Endodermal cell (in vitro differentiated cells): Measurements from ENCODE around the gene NAA20. TPM values are rescaled to one million over a fixed set of nuclear protein-coding genes. Genes with fewer than 3 reads are reported as not detected.

Experiments
- DNase-seq: peaks from one replicate; pipeline ENCODE4 v3.0.0-alpha.2; 2017
- H3K27ac ChIP-seq: 2 replicates; pipeline ENCODE4 v1.5.1; 2013; ENCODE audit warnings: mild to moderate bottlenecking, low read depth, low read length, moderate library complexity
- H3K27me3 ChIP-seq: 2 replicates; pipeline ENCODE4 v1.6.1; 2013; ENCODE audit warnings: mild to moderate bottlenecking, low read length, moderate library complexity; ENCODE audit not compliant: insufficient read depth, control insufficient read depth, poor library complexity, severe bottlenecking
- H3K36me3 ChIP-seq: 2 replicates; pipeline ENCODE4 v1.7.0; 2013; ENCODE audit warnings: mild to moderate bottlenecking, low read length, moderate library complexity; ENCODE audit not compliant: control insufficient read depth, insufficient read depth
- H3K4me1 ChIP-seq: one replicate; pipeline ENCODE4 v1.7.0; 2013; ENCODE audit warnings: low read length; ENCODE audit not compliant: control insufficient read depth, insufficient read depth
- H3K4me3 ChIP-seq: 2 replicates; pipeline ENCODE4 v1.5.1; 2013; ENCODE audit warnings: mild to moderate bottlenecking, low read length, moderate library complexity
- H3K9ac ChIP-seq: 2 replicates; pipeline ENCODE4 v1.6.1; 2013; ENCODE audit warnings: mild to moderate bottlenecking, low read length, moderate library complexity; ENCODE audit not compliant: poor library complexity, severe bottlenecking; ENCODE audit errors: extremely low read depth
- H3K9me3 ChIP-seq: 2 replicates; pipeline ENCODE4 v1.6.1; 2013; ENCODE audit warnings: mild to moderate bottlenecking, low read length, moderate library complexity; ENCODE audit not compliant: control insufficient read depth
- H3K27ac Mint-ChIP-seq: 2 replicates; pipeline ENCODE4 v1.8.0; 2020; ENCODE audit warnings: mixed read lengths
- H3K27me3 Mint-ChIP-seq: 2 replicates; pipeline ENCODE4 v1.8.0; 2021; ENCODE audit warnings: mild to moderate bottlenecking, mixed read lengths; ENCODE audit not compliant: insufficient read depth
- H3K36me3 Mint-ChIP-seq: 2 replicates; pipeline ENCODE4 v1.8.0; 2020; ENCODE audit warnings: low read depth, mixed read lengths
- H3K4me1 Mint-ChIP-seq: 2 replicates; pipeline ENCODE4 v1.8.0; 2020; ENCODE audit warnings: mixed read lengths
- H3K4me3 Mint-ChIP-seq: 2 replicates; pipeline ENCODE4 v1.8.0; 2020; ENCODE audit warnings: mild to moderate bottlenecking, moderate library complexity, mixed read lengths
- H3K9me3 Mint-ChIP-seq: 2 replicates; pipeline ENCODE4 v1.8.0; 2020; ENCODE audit warnings: mild to moderate bottlenecking, mixed read lengths
- CTCF ChIP-seq: fragments of 200-600 bp; sonication (generic); conservative IDR thresholded peaks from 2 replicates; pipeline ENCODE4 v1.5.0; 2021; ENCODE audit warnings: antibody characterized with exemption, mild to moderate bottlenecking
- WGBS, 2 experiments: methylation state at CpG; one replicate each; pipeline versions ENCODE4 v1.1.5 to v1.1.7; 2013; ENCODE audit warnings: missing lambda C conversion rate in 2 of 2, mixed read lengths in 1 of 2; ENCODE audit not compliant: insufficient coverage in 1 of 2, insufficient read length in 1 of 2; 5-methylcytosine and 5-hydroxymethylcytosine counted together
- total RNA-seq, 2 donors: library from RNA; stranded (reverse); fragmentation: NEBNext Ultra II Directional in 1 of 2; extraction: Animal tissue kit (Norgen Biotek cat#: 25700) in 1 of 2; gene quantifications; 2 replicates in 1 of 2; 3 replicates in 1 of 2; pipeline ENCODE4 v1.2.1, GENCODE V29; 2021

NAA20 gene
- total RNA-seq, 2 donors from 2014 or later, result 35.1 to 39.4 TPM

- Histone ChIP-seq H3K27ac (no peak overlapping the region), H3K9ac (no peak overlapping the region), H3K36me3 (no peaks in the 10 kb centered on the region), H3K9me3 (no peaks in the 10 kb centered on the region), H3K4me1 (no peaks in the 10 kb centered on the region), H3K27me3 (no peaks in the 10 kb centered on the region), H3K4me3 (no peak overlapping the region)
- no peaks in the 10 kb centered on the region for H3K36me3 Mint-ChIP-seq
- H3K4me3 Mint-ChIP-seq, result peak overlapping the region; percentile 1
- H3K9me3 Mint-ChIP-seq, result no peaks in the 10 kb centered on the region
- WGBS, 2 experiments, result 73 to 76% methylated on average over 2 to 7 of the region's 7 CpGs
- H3K27ac Mint-ChIP-seq, result no peak overlapping the region
- H3K27me3 Mint-ChIP-seq, result no peaks in the 10 kb centered on the region
- peaks cover 17% of the 10 kb centered on the region for H3K4me1 Mint-ChIP-seq
- TF ChIP-seq CTCF, result no peak
- DNase-seq, result no peak
These were observed 11.8 kb upstream of the NAA20 start for GRCh38 chr20:20005342-20005741.

GRCh38 chr20:20009784-20010253 is 7.3 kb upstream of the NAA20 start:
- Mint-ChIP-seq H3K4me1 (peaks cover 19% of the 10 kb centered on the region), H3K9me3 (no peaks in the 10 kb centered on the region), H3K4me3 (no peak overlapping the region), H3K27me3 (no peaks in the 10 kb centered on the region), H3K36me3 (no peaks in the 10 kb centered on the region), H3K27ac (peak overlapping the region; percentile 9)
- no peak overlapping the region for H3K27ac ChIP-seq
- no peak for TF ChIP-seq CTCF
- H3K36me3 ChIP-seq, result no peaks in the 10 kb centered on the region
- peak; percentile 78 for DNase-seq
- no peak overlapping the region for H3K4me3 ChIP-seq
- H3K9me3 ChIP-seq, result no peaks in the 10 kb centered on the region
- H3K4me1 ChIP-seq, result peaks cover 1% of the 10 kb centered on the region
- H3K27me3 ChIP-seq, result no peaks in the 10 kb centered on the region
- WGBS, 2 experiments, result 58 to 66% methylated on average over 10 to 14 of the region's 14 CpGs
- H3K9ac ChIP-seq, result no peak overlapping the region

- Histone ChIP-seq H3K9ac (no peak overlapping the region), H3K4me3 (no peak overlapping the region), H3K9me3 (no peaks in the 10 kb centered on the region), H3K4me1 (peaks cover 4% of the 10 kb centered on the region), H3K27me3 (no peaks in the 10 kb centered on the region), H3K27ac (no peak overlapping the region), H3K36me3 (no peaks in the 10 kb centered on the region)
- no peak for TF ChIP-seq CTCF
- H3K27ac Mint-ChIP-seq, result no peak overlapping the region
- no peaks in the 10 kb centered on the region for H3K36me3 Mint-ChIP-seq
- H3K27me3 Mint-ChIP-seq, result no peaks in the 10 kb centered on the region
- no peak for DNase-seq
- H3K4me1 Mint-ChIP-seq, result peaks cover 13% of the 10 kb centered on the region
- H3K4me3 Mint-ChIP-seq, result no peak overlapping the region
- 91 to 100% methylated on average over 3 to 4 of the region's 4 CpGs for WGBS, 2 experiments
- no peaks in the 10 kb centered on the region for H3K9me3 Mint-ChIP-seq
These were observed 6.3 kb upstream of the NAA20 start for GRCh38 chr20:20010639-20011500.
